Mammary epithelial cell (primary cell): ENCODE data around the gene ALDH1B1.

Experiments
- EZH2 ChIP-seq: IDR thresholded peaks from 2 replicates; pipeline ENCODE4 v1.6.1; 2012; ENCODE audit warnings: low read length, inconsistent platforms, borderline replicate concordance
- TF ChIP-seq, protein P1 (sequence below), 2 donors: IDR thresholded peaks in 1 of 2; conservative IDR thresholded peaks in 1 of 2; 2 replicates each; pipeline ENCODE4 v1.5.1; 2011 to 2012; ENCODE audit warnings: inconsistent platforms in 2 of 2, low read length in 2 of 2, mild to moderate bottlenecking in 2 of 2, control low read depth in 1 of 2, low read depth in 1 of 2; ENCODE audit not compliant: insufficient read depth in 1 of 2; ENCODE audit errors: extremely low read depth in 1 of 2

DNA sequence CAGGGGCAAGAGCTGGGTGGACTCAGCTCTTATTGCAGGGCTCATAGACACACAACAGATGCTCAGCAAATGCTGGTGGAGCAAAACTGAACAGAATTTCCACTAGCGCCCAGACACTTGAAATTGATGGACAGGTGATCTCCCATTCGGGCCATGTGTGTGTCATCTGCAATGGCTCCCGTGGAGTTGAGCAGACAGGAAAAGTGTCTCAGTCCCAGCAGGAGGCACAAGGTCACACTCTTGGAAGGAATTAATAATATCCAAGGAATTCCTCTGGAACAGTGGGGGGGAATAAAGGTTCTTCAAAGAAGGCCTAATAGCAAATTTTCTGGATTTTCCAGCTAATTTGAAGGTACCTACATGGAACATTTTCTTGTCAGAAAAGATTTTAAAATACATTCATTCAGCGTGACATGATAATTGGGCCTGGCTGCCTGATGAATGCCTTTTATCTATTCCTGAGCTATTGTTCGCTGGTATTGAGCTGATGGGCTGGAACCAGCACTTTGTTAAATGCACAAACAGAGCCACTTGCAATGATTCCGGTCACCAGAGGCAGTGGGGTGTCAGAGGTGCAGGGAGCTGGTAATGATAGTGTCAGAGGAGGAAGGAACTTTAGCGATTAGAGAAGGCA, 31.5 kb upstream of the ALDH1B1 start:
- TF ChIP-seq, protein P1, sequence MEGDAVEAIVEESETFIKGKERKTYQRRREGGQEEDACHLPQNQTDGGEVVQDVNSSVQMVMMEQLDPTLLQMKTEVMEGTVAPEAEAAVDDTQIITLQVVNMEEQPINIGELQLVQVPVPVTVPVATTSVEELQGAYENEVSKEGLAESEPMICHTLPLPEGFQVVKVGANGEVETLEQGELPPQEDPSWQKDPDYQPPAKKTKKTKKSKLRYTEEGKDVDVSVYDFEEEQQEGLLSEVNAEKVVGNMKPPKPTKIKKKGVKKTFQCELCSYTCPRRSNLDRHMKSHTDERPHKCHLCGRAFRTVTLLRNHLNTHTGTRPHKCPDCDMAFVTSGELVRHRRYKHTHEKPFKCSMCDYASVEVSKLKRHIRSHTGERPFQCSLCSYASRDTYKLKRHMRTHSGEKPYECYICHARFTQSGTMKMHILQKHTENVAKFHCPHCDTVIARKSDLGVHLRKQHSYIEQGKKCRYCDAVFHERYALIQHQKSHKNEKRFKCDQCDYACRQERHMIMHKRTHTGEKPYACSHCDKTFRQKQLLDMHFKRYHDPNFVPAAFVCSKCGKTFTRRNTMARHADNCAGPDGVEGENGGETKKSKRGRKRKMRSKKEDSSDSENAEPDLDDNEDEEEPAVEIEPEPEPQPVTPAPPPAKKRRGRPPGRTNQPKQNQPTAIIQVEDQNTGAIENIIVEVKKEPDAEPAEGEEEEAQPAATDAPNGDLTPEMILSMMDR (conservative IDR thresholded peaks at IDR 0.05 in 1 of 2, IDR thresholded peaks at IDR 0.05 in 1 of 2; ENCODE audit: extremely low read depth in 1 of 2, insufficient read depth in 1 of 2, low read depth in 1 of 2, low read length in 2 of 2): no peak
- TF ChIP-seq EZH2: no peak
